Right ventricle myocardium superior (tissue), 1 donor: Measurements from ENCODE around the gene SLU7. TPM values are rescaled to one million over a fixed set of nuclear protein-coding genes. Genes with fewer than 3 reads are reported as not detected.
A peak's percentile ranks its signal among the peaks of the same experiment; 100 is the strongest.

ENCODE experiments used
- ATAC-seq: fragments of 200-7000 bp; cut with Tn5 transposase; one replicate; pipeline ENCODE4 v1.9.1; 2020; ENCODE audit warnings: mild to moderate bottlenecking; ENCODE audit not compliant: poor library complexity
- DNase-seq: peaks from one replicate; pipeline ENCODE4 v3.0.0-alpha.2; 2020
- intact Hi-C: fragments of 100-400 bp; cut with DNase I; formaldehyde crosslinking; loops from one replicate; pipeline ENCODE4 v1.11.2; 2022
- total RNA-seq: library from RNA; stranded (reverse); fragmentation: NEBNext Ultra II Directional; extraction: Animal tissue kit (Norgen Biotek cat#: 25700); gene quantifications from one replicate; pipeline ENCODE4 v1.2.1, GENCODE V29; 2021
- donor health status: DM: no; HTN: yes; CAD: no; lungs with severe emphysema.

The SLU7 gene
- total RNA-seq, 1 donor from 2014 or later = 50.1 TPM

DNA sequence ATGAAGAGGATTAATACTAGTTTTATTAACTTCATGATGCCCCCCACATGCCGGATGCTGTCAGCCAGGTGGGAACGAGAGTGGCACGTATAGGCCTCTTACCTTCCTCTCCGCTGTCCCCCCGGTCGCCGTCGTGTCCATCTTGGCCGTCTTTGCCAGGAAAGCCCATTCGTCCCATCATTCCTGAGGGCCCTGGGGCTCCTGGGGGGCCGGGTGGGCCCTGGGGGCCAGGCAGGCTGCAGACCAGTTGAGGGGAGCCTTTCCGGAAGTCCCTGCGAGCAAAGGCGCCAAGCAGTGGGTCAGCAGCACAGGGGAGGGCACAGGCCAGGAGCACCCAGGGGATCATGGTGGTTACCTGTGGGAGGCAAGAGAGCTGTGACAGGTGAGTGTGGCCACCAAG lies 64.2 kb downstream of the SLU7 start:
- ATAC-seq = no peak
- intact Hi-C loops = no loop called here
- no peak for DNase-seq

DNA sequence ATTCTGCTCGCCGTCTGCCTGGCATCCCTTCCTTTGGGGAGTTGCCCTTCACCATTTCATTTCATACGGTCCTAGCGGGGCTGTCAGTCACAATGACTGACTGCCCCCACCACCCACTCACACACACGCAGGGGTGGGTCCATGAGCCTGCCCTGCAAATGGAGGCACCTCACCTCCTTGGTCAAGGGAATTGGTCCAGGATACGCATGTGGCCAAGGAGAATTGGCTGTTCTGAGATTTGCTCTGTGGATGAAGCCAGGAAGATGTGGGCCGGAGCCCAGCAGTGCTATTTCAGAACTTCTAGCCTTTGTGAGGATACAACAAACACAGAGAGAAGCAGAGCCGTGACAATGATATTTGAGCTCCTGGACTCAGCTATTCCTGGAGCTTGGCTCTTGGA lies 65.5 kb downstream of the SLU7 start:
- peak; percentile 63 for ATAC-seq
- DNase-seq = peak; percentile 66
- intact Hi-C loops = no loop called here

DNA sequence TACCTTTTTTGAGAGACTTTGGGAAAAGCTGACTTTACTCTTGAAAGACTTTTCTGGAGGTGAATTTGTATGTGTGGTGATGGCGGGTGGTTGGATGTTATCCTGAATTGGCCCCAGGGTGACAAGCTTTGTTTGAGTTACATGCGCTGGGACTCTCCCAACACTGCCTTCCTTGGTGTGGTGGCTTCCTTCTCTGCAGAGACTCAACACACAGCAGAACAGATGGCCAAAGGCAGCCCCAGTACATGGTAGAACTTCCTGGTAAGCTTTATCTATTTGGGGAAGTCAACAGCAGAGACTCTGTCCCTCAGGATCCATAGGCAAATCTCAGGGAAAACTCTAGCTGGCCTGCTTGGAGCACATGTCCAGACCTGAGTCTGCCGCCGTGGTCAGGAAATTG lies 66.6 kb downstream of the SLU7 start:
- intact Hi-C loops = no loop called here
- DNase-seq (no peak), ATAC-seq (no peak)

Other genes starting within 250 kb of the SLU7 start
- gene FABP6, start 189.6 kb downstream of the SLU7 start, total RNA-seq = 3.4 TPM
- 6.8 TPM for gene CCNJL, start 106.5 kb downstream of the SLU7 start, total RNA-seq
- gene C1QTNF2, start 48.5 kb downstream of the SLU7 start, total RNA-seq = 1.6 TPM
- 3.8 TPM for gene FAM200C, start 19.0 kb downstream of the SLU7 start, total RNA-seq
- 1.6 TPM for gene PTTG1, start 2.8 kb upstream of the SLU7 start, total RNA-seq